Measurements from ENCODE around the gene KCNMA1.

The KCNMA1 gene

GRCh38 chr10:76973091-76974016 lies 664.3 kb downstream of the KCNMA1 start:
- Histone ChIP-seq H3K4me1 (ENCODE audit: control insufficient read depth, insufficient read depth, low read depth, low read length) (no peaks in the 10 kb centered on the region), H2BK15ac (ENCODE audit: low read depth, poor library complexity, severe bottlenecking) (no peak overlapping the region), H3K79me1 (replicated peaks; ENCODE audit: low read length, poor library complexity, severe bottlenecking) (no peaks in the 10 kb centered on the region), H4K8ac (ENCODE audit: low read length) (no peak overlapping the region), H3K9ac (ENCODE audit: low read length) (peak overlapping the region; percentile 65), H2AFZ (ENCODE audit: low read depth, low read length) (no peak overlapping the region), H4K91ac (ENCODE audit: low read length) (no peak overlapping the region), H2AK5ac (ENCODE audit: low read length, severe bottlenecking) (no peak overlapping the region), H3K36me3 (ENCODE audit: control insufficient read depth in 1 of 2, insufficient read depth in 2 of 2, low read depth in 1 of 2, low read length in 2 of 2) (peaks cover 0 to 3% of the 10 kb centered on the region in 2 experiments), H3K4me3 (ENCODE audit: insufficient read depth in 1 of 2, low read depth in 1 of 2, low read length in 2 of 2) (peak overlapping the region in 1 of 2 experiments; percentile 42), H3K27me3 (ENCODE audit: control insufficient read depth in 1 of 2, insufficient read depth in 1 of 2, low read length in 2 of 2) (no peaks in the 10 kb centered on the region), H2BK120ac (ENCODE audit: low read depth, low read length) (no peak overlapping the region), H3K27ac (ENCODE audit: low read length, poor library complexity, severe bottlenecking) (no peak overlapping the region), H2BK12ac (ENCODE audit: low read length in 2 of 2) (no peak overlapping the region), H2BK5ac (ENCODE audit: low read depth, low read length, poor library complexity, severe bottlenecking) (no peak overlapping the region), H3K23ac (ENCODE audit: low read length in 2 of 2) (no peak overlapping the region), H3K14ac (ENCODE audit: low read length in 2 of 2) (no peak overlapping the region), H3K4ac (ENCODE audit: low read depth in 1 of 2, low read length in 2 of 2) (no peak overlapping the region), H3K4me2 (ENCODE audit: low read length, poor library complexity, severe bottlenecking) (no peak overlapping the region), H3K9me3 (ENCODE audit: control insufficient read depth, low read length) (no peaks in the 10 kb centered on the region), H3K18ac (ENCODE audit: low read depth in 1 of 2, low read length in 2 of 2) (no peak overlapping the region)
- 78% methylated on average over 8 of the region's 10 CpGs for WGBS
- DNase-seq, result no peak

DNA sequence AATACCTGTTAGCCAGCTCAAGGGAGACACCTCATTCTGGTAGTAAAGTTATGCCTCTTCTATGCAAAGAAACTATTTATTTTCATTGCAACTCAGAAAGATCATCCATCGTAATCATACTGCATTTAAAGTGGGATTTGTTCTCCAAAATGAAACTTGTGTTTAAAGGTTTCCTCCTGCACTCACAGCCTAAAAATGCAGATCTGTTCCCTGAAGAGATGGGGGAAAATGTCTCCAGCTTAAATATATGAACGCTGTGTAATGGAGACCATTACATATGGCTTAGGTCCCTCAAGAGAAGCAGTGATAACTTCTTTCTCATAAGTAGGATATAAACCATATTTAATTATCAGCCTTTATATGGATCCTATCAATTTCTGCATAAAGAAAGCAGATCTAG lies 665.1 kb downstream of the KCNMA1 start:
- Histone ChIP-seq H3K27ac (ENCODE audit: low read length, poor library complexity, severe bottlenecking) (no peak overlapping the region), H3K4me3 (ENCODE audit: insufficient read depth in 1 of 2, low read depth in 1 of 2, low read length in 2 of 2) (no peak overlapping the region), H4K91ac (ENCODE audit: low read length) (no peak overlapping the region), H3K36me3 (ENCODE audit: control insufficient read depth in 1 of 2, insufficient read depth in 2 of 2, low read depth in 1 of 2, low read length in 2 of 2) (peaks cover 0 to 3% of the 10 kb centered on the region in 2 experiments), H2BK12ac (ENCODE audit: low read length in 2 of 2) (no peak overlapping the region), H3K4ac (ENCODE audit: low read depth in 1 of 2, low read length in 2 of 2) (no peak overlapping the region), H3K79me1 (replicated peaks; ENCODE audit: low read length, poor library complexity, severe bottlenecking) (no peaks in the 10 kb centered on the region), H3K27me3 (ENCODE audit: control insufficient read depth in 1 of 2, insufficient read depth in 1 of 2, low read length in 2 of 2) (no peaks in the 10 kb centered on the region), H3K9me3 (ENCODE audit: control insufficient read depth, low read length) (no peaks in the 10 kb centered on the region), H4K8ac (ENCODE audit: low read length) (no peak overlapping the region), H2BK5ac (ENCODE audit: low read depth, low read length, poor library complexity, severe bottlenecking) (no peak overlapping the region), H3K18ac (ENCODE audit: low read depth in 1 of 2, low read length in 2 of 2) (no peak overlapping the region), H3K4me1 (ENCODE audit: control insufficient read depth, insufficient read depth, low read depth, low read length) (no peaks in the 10 kb centered on the region), H3K9ac (ENCODE audit: low read length) (peak overlapping the region; percentile 65), H3K23ac (ENCODE audit: low read length in 2 of 2) (no peak overlapping the region), H3K4me2 (ENCODE audit: low read length, poor library complexity, severe bottlenecking) (no peak overlapping the region), H2BK15ac (ENCODE audit: low read depth, poor library complexity, severe bottlenecking) (no peak overlapping the region), H2BK120ac (ENCODE audit: low read depth, low read length) (no peak overlapping the region), H3K14ac (ENCODE audit: low read length in 2 of 2) (no peak overlapping the region), H2AFZ (ENCODE audit: low read depth, low read length) (no peak overlapping the region), H2AK5ac (ENCODE audit: low read length, severe bottlenecking) (no peak overlapping the region)
- no peak for DNase-seq
- 100% methylated on average over 1 of the region's 2 CpGs for WGBS

DNA sequence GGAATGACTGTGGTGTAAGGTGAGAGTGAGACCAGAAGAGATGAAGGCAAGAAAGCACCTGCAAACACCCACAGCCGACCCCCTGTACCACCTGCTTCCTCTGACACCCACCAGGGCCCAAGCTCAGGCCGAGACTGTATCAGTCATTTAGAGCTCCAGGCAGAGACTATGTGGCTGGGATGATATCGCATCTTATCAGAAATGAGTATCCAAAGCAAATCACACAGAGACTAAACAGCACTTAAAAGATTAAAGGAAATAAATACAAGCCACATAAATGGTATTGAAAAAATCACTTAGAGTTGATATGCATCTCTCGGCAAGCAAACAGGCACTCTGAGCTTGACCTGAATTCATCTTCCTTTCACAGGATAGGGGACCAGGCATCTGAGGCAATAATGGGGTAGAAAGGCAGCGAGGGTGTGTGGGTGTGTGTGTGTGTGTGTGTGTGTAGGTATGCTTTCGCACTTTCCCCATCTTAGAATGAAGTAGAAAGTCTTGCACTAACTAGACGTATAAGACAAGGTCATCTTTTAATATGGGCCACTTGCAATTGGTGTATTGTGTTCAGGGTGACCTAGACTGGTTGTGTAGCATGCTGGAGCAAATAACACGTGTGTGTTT lies 665.9 kb downstream of the KCNMA1 start:
- Histone ChIP-seq H3K27ac (ENCODE audit: low read length, poor library complexity, severe bottlenecking) (no peak overlapping the region), H3K9me3 (ENCODE audit: control insufficient read depth, low read length) (no peaks in the 10 kb centered on the region), H3K14ac (ENCODE audit: low read length in 2 of 2) (no peak overlapping the region), H4K8ac (ENCODE audit: low read length) (no peak overlapping the region), H3K27me3 (ENCODE audit: control insufficient read depth in 1 of 2, insufficient read depth in 1 of 2, low read length in 2 of 2) (no peaks in the 10 kb centered on the region), H3K4me3 (ENCODE audit: insufficient read depth in 1 of 2, low read depth in 1 of 2, low read length in 2 of 2) (no peak overlapping the region), H3K4me1 (ENCODE audit: control insufficient read depth, insufficient read depth, low read depth, low read length) (no peaks in the 10 kb centered on the region), H2AK5ac (ENCODE audit: low read length, severe bottlenecking) (no peak overlapping the region), H3K18ac (ENCODE audit: low read depth in 1 of 2, low read length in 2 of 2) (no peak overlapping the region), H4K91ac (ENCODE audit: low read length) (no peak overlapping the region), H2AFZ (ENCODE audit: low read depth, low read length) (no peak overlapping the region), H3K36me3 (ENCODE audit: control insufficient read depth in 1 of 2, insufficient read depth in 2 of 2, low read depth in 1 of 2, low read length in 2 of 2) (peaks cover 0 to 3% of the 10 kb centered on the region in 2 experiments), H3K4ac (ENCODE audit: low read depth in 1 of 2, low read length in 2 of 2) (no peak overlapping the region), H3K4me2 (ENCODE audit: low read length, poor library complexity, severe bottlenecking) (no peak overlapping the region), H3K23ac (ENCODE audit: low read length in 2 of 2) (no peak overlapping the region), H2BK120ac (ENCODE audit: low read depth, low read length) (no peak overlapping the region), H2BK5ac (ENCODE audit: low read depth, low read length, poor library complexity, severe bottlenecking) (no peak overlapping the region), H3K79me1 (replicated peaks; ENCODE audit: low read length, poor library complexity, severe bottlenecking) (no peaks in the 10 kb centered on the region), H3K9ac (ENCODE audit: low read length) (no peak overlapping the region), H2BK12ac (ENCODE audit: low read length in 2 of 2) (no peak overlapping the region), H2BK15ac (ENCODE audit: low read depth, poor library complexity, severe bottlenecking) (no peak overlapping the region)
- DNase-seq, result no peak
- WGBS, result 99% methylated on average over 7 of the region's 8 CpGs

- Histone ChIP-seq H2BK120ac (ENCODE audit: low read depth, low read length) (no peak overlapping the region), H4K91ac (ENCODE audit: low read length) (no peak overlapping the region), H2BK5ac (ENCODE audit: low read depth, low read length, poor library complexity, severe bottlenecking) (no peak overlapping the region), H3K4ac (ENCODE audit: low read depth in 1 of 2, low read length in 2 of 2) (no peak overlapping the region), H3K9me3 (ENCODE audit: control insufficient read depth, low read length) (no peaks in the 10 kb centered on the region), H2AK5ac (ENCODE audit: low read length, severe bottlenecking) (no peak overlapping the region), H3K27me3 (ENCODE audit: control insufficient read depth in 1 of 2, insufficient read depth in 1 of 2, low read length in 2 of 2) (no peaks in the 10 kb centered on the region), H2BK15ac (ENCODE audit: low read depth, poor library complexity, severe bottlenecking) (no peak overlapping the region), H3K36me3 (ENCODE audit: control insufficient read depth in 1 of 2, insufficient read depth in 2 of 2, low read depth in 1 of 2, low read length in 2 of 2) (peaks cover 0 to 3% of the 10 kb centered on the region in 2 experiments), H3K23ac (ENCODE audit: low read length in 2 of 2) (no peak overlapping the region), H3K9ac (ENCODE audit: low read length) (no peak overlapping the region), H3K14ac (ENCODE audit: low read length in 2 of 2) (no peak overlapping the region), H3K18ac (ENCODE audit: low read depth in 1 of 2, low read length in 2 of 2) (no peak overlapping the region), H3K4me3 (ENCODE audit: insufficient read depth in 1 of 2, low read depth in 1 of 2, low read length in 2 of 2) (no peak overlapping the region), H3K27ac (ENCODE audit: low read length, poor library complexity, severe bottlenecking) (no peak overlapping the region), H3K4me1 (ENCODE audit: control insufficient read depth, insufficient read depth, low read depth, low read length) (no peaks in the 10 kb centered on the region), H2BK12ac (ENCODE audit: low read length in 2 of 2) (no peak overlapping the region), H2AFZ (ENCODE audit: low read depth, low read length) (no peak overlapping the region), H3K79me1 (replicated peaks; ENCODE audit: low read length, poor library complexity, severe bottlenecking) (no peaks in the 10 kb centered on the region), H4K8ac (ENCODE audit: low read length) (no peak overlapping the region), H3K4me2 (ENCODE audit: low read length, poor library complexity, severe bottlenecking) (no peak overlapping the region)
- DNase-seq, result no peak
- WGBS, result 95% methylated on average over 5 of the region's 6 CpGs
Measured at GRCh38 chr10:76970711-76971519, 666.7 kb downstream of the KCNMA1 start.

Measured in mesenchymal stem cell (in vitro differentiated cells and primary cell).